IgD-negative memory B cell (primary cell): ENCODE results near the gene URM1. TPM values are rescaled to one million over a fixed set of nuclear protein-coding genes. Genes with fewer than 3 reads are reported as not detected.

ENCODE experiments used
- H3K27ac Mint-ChIP-seq, 3 donors: one replicate each; pipeline ENCODE4 v1.8.0; 2020 to 2022; ENCODE audit warnings: mild to moderate bottlenecking in 3 of 3, mixed read lengths in 3 of 3, moderate library complexity in 1 of 3
- H3K27me3 Mint-ChIP-seq: one replicate; pipeline ENCODE4 v1.8.0; 2021; ENCODE audit warnings: mixed read lengths
- H3K36me3 Mint-ChIP-seq: one replicate; pipeline ENCODE4 v1.8.0; 2020; ENCODE audit warnings: mild to moderate bottlenecking, mixed read lengths
- H3K4me1 Mint-ChIP-seq, 3 donors: one replicate each; pipeline ENCODE4 v1.8.0; 2020 to 2022; ENCODE audit warnings: mixed read lengths in 3 of 3, mild to moderate bottlenecking in 1 of 3
- H3K4me3 Mint-ChIP-seq, 4 donors: one replicate each; pipeline ENCODE4 v1.8.0; 2020 to 2022; ENCODE audit warnings: mild to moderate bottlenecking in 4 of 4, mixed read lengths in 4 of 4, moderate library complexity in 3 of 4
- H3K9me3 Mint-ChIP-seq, 3 donors: one replicate each; pipeline ENCODE4 v1.8.0; 2020 to 2021; ENCODE audit warnings: mixed read lengths in 3 of 3, mild to moderate bottlenecking in 1 of 3
- polyA plus RNA-seq: library from polyadenylated mRNA; unstranded; fragments of 300-500 nt; fragmentation: Illumina TruSeq; gene quantifications from one replicate; pipeline ENCODE4 v1.2.3, GENCODE V29; 2021

Gene URM1
- polyA plus RNA-seq, 1 donor from 2014 or later, result 53.9 TPM

DNA sequence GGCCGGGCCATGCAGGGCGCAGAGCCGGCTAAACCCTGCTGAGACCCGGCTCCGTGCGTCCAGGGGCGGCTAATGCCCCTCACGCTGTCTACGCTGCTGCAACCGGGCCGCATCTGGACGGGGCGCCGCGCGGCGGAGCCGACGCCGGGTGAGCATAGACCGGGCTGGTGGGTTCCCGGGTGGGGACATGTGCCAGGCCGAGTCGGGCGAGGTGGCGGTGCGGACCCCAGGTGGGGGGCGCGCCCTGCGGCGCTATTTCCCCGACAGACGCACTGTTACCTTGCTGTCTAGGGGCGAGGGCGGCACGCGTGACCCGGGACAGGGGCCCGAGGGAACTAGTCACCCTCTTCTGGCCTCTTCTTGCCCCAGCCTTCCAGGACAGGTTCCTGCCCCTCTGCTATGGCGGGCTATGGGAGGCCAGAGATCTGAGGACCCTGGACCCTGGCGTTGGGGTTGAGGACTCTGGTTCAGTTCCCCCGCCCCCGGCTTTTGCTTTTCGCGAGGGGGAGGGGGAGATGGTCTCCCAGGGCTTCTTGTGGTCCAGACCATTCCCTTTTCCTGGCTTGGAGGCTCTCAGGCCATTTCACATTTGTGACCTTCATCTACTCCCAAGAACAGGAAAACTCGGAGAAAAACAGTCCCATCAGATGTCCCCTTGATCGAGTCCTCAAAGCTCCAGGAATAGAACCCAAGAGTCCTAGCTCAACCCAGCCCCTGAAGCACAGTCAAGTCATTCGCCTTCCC is 30.3 kb upstream of the URM1 start:
- Mint-ChIP-seq H3K36me3 (peaks cover 3% of the 10 kb centered on the region), H3K4me3 (peak overlapping the region; percentile 80 to 98 (median 94)), H3K27ac (peak overlapping the region; percentile 37 to 83 (median 47)), H3K27me3 (no peaks in the 10 kb centered on the region), H3K9me3 (no peaks in the 10 kb centered on the region), H3K4me1 (peaks cover 4 to 9% (median 8%) of the 10 kb centered on the region in 3 donors)

DNA sequence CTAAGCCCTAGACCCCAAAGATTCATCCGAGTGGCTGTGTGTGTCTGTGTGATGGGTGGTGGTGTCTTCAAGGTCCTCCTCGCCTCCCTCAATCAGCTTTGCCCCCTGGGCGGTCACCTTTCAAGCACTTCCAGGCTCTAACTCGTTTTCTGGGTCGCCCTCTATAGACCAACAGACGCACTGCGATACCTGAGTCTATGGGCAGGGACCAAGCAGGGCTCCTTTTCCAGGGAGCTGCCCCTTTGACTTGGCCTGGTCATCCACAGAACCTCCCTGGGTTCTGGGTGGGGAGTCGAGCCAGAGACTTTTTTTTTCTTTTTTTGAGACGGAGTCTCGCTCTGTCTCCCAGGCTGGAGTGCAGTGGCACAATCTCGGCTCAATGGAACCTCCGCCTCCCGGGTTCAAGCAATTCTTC is 29.7 kb upstream of the URM1 start:
- H3K4me3 Mint-ChIP-seq, result peak overlapping the region; percentile 80 to 98 (median 94)
- peaks cover 3% of the 10 kb centered on the region for H3K36me3 Mint-ChIP-seq
- no peaks in the 10 kb centered on the region for H3K27me3 Mint-ChIP-seq
- H3K4me1 Mint-ChIP-seq, result peaks cover 4 to 9% (median 8%) of the 10 kb centered on the region in 3 donors
- H3K9me3 Mint-ChIP-seq, result no peaks in the 10 kb centered on the region
- H3K27ac Mint-ChIP-seq, result peak overlapping the region; percentile 37 to 83 (median 47)

DNA sequence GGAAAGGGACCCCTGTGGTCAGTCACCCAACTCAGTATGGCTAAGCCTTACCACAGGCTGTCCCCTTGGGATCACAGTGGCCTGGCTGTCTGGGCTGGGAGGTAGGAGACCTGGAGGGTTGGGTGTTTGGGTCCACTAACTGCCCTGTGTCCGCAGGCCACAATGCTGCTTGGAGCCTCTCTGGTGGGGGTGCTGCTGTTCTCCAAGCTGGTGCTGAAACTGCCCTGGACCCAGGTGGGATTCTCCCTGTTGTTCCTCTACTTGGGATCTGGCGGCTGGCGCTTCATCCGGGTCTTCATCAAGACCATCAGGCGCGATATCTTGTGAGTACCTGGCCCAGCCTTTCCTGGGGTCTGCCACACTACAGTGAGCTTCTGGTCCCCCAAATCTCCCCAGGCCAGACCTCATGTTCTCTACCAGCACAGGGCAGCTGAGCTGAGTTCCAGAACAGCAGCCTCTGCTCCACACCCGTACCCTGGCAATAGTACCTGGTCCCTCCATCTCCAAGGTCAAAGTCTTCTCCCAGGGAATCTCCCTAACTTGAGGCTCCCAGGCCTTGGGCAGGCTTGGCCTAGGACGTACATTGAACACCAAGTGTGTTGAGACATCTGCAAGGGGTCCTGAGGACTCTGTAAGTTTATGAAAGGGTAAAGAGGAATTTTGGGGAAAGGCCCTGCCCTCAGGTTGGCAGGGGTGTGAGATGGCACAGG is 28.0 kb upstream of the URM1 start:
- H3K4me3 Mint-ChIP-seq, result no peak overlapping the region
- H3K27ac Mint-ChIP-seq, result no peak overlapping the region
- H3K27me3 Mint-ChIP-seq, result no peaks in the 10 kb centered on the region
- peaks cover 3% of the 10 kb centered on the region for H3K36me3 Mint-ChIP-seq
- peaks cover 4 to 9% (median 8%) of the 10 kb centered on the region in 3 donors for H3K4me1 Mint-ChIP-seq
- no peaks in the 10 kb centered on the region for H3K9me3 Mint-ChIP-seq

DNA sequence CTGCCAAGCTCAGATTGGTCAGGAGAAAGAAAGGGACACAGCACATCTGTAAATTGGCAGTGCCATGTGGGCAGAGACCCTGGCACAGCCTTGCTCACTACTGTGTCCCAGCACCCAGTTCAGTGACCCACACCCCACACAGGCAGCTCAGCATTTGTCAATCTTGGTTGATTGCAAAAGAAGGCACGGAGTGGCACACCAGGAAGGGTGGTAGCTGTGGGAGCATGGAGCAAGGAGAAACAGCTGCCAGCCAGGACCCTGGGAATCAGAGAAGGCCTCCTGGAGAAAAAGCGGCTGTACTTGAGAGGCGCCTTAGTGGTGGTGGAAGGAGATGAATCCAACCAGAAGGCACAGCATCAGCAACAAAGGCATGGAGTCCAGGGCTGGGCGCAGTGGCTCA is 27.3 kb upstream of the URM1 start:
- Mint-ChIP-seq H3K4me3 (no peak overlapping the region), H3K4me1 (peaks cover 4 to 9% (median 8%) of the 10 kb centered on the region in 3 donors), H3K36me3 (peaks cover 3% of the 10 kb centered on the region), H3K27me3 (no peaks in the 10 kb centered on the region), H3K27ac (no peak overlapping the region), H3K9me3 (no peaks in the 10 kb centered on the region)

DNA sequence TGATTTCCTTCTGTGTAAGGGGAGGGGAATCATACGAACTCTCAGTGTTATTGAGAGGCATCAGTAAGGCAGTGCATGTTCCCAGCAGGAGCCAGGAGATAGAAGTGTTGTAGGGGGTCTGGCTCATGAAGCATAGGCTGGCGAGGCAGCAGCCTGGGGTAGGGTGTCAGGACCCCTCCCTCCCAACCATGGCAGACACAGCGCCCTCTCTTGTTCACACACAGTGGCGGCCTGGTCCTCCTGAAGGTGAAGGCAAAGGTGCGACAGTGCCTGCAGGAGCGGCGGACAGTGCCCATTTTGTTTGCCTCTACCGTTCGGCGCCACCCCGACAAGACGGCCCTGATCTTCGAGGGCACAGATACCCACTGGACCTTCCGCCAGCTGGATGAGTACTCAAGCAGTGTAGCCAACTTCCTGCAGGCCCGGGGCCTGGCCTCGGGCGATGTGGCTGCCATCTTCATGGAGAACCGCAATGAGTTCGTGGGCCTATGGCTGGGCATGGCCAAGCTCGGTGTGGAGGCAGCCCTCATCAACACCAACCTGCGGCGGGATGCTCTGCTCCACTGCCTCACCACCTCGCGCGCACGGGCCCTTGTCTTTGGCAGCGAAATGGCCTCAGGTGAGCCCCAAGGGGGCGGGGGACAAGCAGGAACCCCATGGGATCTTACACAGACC is 26.1 kb upstream of the URM1 start:
- H3K4me1 Mint-ChIP-seq, result peaks cover 4 to 5% (median 4%) of the 10 kb centered on the region in 3 donors
- no peak overlapping the region for H3K4me3 Mint-ChIP-seq
- peaks cover 5% of the 10 kb centered on the region for H3K36me3 Mint-ChIP-seq
- H3K27ac Mint-ChIP-seq, result no peak overlapping the region
- H3K9me3 Mint-ChIP-seq, result no peaks in the 10 kb centered on the region
- H3K27me3 Mint-ChIP-seq, result no peaks in the 10 kb centered on the region

DNA sequence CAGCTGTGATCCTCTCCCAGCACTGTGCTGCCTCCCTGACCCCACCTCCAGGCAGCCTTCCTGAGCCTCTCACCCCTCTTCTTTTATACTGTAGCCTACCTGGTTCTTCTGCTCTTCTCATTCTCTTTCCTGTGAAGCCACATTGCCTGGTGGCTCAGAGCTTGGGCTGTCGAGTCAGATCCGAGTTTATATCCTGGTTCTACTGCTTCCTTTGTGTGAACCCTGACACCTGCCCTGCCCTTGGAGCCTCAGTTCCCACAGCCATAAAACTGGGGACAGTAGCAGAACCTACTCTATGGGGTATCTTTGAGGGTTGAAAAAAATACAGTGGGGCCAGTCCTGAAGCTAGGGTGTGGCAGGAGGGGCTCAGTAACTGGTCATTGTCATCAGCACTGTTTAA is 22.0 kb upstream of the URM1 start:
- Mint-ChIP-seq H3K4me3 (no peak overlapping the region), H3K36me3 (peaks cover 2% of the 10 kb centered on the region), H3K4me1 (no peaks in the 10 kb centered on the region), H3K27me3 (no peaks in the 10 kb centered on the region), H3K9me3 (no peaks in the 10 kb centered on the region), H3K27ac (no peak overlapping the region)

DNA sequence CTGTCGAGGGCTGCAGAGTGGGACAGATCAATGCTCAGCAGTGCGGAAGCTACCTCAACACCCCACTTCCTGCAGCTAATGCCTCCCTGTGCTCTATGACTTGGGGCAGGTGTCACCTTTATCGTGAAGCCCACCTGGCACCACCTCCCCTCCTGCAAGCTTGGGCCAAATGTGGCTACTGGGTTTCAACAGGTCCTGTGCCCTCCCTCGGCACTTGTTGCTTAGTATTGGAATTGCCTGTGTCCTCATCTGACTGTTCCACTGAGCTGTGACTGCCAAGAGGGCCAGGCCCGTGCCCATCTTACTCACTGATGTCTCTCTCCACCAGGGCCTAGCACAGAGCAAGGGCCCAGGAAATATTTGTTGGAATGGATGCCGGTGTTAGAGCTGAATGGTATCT is 21.4 kb upstream of the URM1 start:
- Mint-ChIP-seq H3K27ac (no peak overlapping the region), H3K9me3 (no peaks in the 10 kb centered on the region), H3K36me3 (peaks cover 2% of the 10 kb centered on the region), H3K4me3 (no peak overlapping the region), H3K27me3 (no peaks in the 10 kb centered on the region), H3K4me1 (no peaks in the 10 kb centered on the region)

DNA sequence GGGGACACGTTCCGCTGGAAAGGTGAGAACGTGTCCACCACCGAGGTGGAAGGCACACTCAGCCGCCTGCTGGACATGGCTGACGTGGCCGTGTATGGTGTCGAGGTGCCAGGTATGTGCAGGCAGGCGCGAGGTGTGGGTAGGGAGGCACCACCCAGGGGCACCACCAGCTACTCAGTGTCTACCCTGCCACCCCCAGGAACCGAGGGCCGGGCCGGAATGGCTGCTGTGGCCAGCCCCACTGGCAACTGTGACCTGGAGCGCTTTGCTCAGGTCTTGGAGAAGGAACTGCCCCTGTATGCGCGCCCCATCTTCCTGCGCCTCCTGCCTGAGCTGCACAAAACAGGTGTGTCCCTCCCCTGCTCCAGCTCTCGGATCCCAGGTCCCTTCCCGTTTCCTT is 15.7 kb upstream of the URM1 start:
- Mint-ChIP-seq H3K4me3 (no peak overlapping the region), H3K27me3 (no peaks in the 10 kb centered on the region), H3K27ac (no peak overlapping the region)

DNA sequence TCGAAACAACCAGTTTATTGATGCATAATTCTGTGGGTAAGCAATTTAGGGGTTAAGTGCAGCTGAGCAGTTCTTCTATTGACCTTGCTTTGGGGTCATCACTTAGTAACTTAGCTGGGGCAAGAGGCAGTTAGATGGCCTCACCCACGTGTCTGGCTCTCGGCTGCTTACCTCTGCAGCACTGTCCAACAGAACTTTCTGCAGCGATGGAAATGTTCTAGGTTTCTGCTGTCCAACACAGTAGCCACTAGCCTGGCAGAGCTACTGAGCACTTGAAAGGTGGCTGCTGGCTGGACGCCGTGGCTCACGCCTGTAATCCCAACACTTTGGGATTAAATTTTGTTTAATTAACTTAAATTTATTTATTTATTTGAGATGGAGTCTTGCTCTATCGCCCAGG is 13.1 kb upstream of the URM1 start:
- no peak overlapping the region for H3K27ac Mint-ChIP-seq
- no peaks in the 10 kb centered on the region for H3K9me3 Mint-ChIP-seq
- peaks cover 0 to 4% (median 0%) of the 10 kb centered on the region in 3 donors for H3K4me1 Mint-ChIP-seq
- peaks cover 8% of the 10 kb centered on the region for H3K36me3 Mint-ChIP-seq
- H3K4me3 Mint-ChIP-seq, result no peak overlapping the region
- no peaks in the 10 kb centered on the region for H3K27me3 Mint-ChIP-seq

More for the DNA sequence above, 15.7 kb upstream of the URM1 start:
- H3K4me1 Mint-ChIP-seq, result no peaks in the 10 kb centered on the region
- peaks cover 8% of the 10 kb centered on the region for H3K36me3 Mint-ChIP-seq
- no peaks in the 10 kb centered on the region for H3K9me3 Mint-ChIP-seq

DNA sequence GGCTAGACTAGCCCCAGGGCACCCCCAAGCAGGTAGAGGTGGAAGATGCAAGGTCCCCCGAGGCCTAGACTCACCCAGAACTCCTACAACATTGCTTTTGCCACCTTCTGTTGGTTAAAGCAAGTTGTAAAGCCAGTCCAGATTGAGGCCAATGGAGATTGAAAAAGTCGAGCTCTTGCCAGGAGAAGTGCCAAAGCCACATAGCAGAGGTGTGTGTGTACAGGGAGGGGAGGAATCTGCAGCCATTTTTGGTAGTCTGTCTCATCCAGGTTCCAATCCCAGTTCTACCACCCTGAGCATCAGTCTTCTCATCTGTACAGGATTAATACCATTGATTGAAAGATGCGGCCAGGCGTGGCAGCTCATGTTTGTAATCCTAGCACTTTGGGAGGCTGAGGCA is 12.3 kb upstream of the URM1 start:
- Mint-ChIP-seq H3K4me1 (peaks cover 0 to 4% (median 0%) of the 10 kb centered on the region in 3 donors), H3K9me3 (no peaks in the 10 kb centered on the region), H3K4me3 (no peak overlapping the region), H3K27me3 (no peaks in the 10 kb centered on the region), H3K27ac (peak overlapping the region in 1 of 3 donors; percentile 35), H3K36me3 (peaks cover 8% of the 10 kb centered on the region)

DNA sequence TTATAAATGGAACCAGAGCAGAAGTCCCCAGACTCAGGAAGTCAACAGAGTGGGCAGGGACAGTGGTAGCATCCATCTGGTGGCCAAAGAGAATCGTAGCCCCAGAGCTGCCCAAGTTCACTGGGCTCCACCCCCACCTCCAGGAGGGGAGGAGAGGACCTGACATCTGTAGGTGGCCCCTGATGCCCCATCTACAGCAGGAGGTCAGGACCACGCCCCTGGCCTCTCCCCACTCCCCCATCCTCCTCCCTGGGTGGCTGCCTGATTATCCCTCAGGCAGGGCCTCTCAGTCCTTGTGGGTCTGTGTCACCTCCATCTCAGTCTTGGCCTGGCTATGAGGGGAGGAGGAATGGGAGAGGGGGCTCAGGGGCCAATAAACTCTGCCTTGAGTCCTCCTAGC is 10.3 kb upstream of the URM1 start:
- no peak overlapping the region for H3K27ac Mint-ChIP-seq
- H3K36me3 Mint-ChIP-seq, result peaks cover 6% of the 10 kb centered on the region
- H3K9me3 Mint-ChIP-seq, result no peaks in the 10 kb centered on the region
- no peak overlapping the region for H3K4me3 Mint-ChIP-seq
- H3K27me3 Mint-ChIP-seq, result no peaks in the 10 kb centered on the region
- H3K4me1 Mint-ChIP-seq, result peaks cover 0 to 4% (median 2%) of the 10 kb centered on the region in 3 donors

DNA sequence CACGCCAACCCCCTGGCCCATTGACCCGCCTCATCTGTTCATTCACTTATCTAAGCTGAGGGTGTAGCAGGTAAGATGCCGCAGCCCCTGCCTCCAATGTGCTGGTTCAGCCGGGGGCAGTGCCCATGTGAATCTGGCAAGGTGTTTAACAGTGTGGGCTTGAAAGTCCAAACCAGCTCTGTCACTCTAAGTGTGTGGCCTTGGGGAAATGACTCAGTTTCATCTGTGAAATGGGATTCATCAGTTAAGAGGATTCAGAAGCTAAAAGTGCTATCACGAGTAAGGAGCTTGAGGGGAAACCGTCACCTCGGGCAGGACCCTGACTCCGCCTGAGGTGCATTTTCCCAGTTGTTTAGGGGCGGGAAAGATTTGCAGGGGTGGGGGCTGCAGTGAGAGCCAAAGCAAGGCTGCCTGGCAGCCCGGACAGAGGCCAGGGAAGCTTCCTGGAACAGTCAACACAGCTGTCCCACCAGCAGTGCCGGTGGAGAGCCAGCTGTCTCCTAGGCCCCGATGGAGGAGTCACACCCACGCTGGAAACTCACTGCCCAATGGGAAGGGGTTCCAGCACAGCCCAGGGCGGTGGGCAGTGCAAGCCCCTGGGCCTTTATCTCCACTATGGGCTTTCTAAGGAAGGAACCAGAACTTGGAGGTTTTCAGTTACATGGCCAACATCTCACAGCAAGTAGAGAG is 9.7 kb upstream of the URM1 start:
- peaks cover 2% of the 10 kb centered on the region for H3K36me3 Mint-ChIP-seq
- H3K27me3 Mint-ChIP-seq, result no peaks in the 10 kb centered on the region
- peak overlapping the region; percentile 9 to 91 (median 71) for H3K4me3 Mint-ChIP-seq
- H3K4me1 Mint-ChIP-seq, result peaks cover 0 to 4% (median 2%) of the 10 kb centered on the region in 3 donors
- no peaks in the 10 kb centered on the region for H3K9me3 Mint-ChIP-seq
- H3K27ac Mint-ChIP-seq, result peak overlapping the region in 1 of 3 donors; percentile 73

DNA sequence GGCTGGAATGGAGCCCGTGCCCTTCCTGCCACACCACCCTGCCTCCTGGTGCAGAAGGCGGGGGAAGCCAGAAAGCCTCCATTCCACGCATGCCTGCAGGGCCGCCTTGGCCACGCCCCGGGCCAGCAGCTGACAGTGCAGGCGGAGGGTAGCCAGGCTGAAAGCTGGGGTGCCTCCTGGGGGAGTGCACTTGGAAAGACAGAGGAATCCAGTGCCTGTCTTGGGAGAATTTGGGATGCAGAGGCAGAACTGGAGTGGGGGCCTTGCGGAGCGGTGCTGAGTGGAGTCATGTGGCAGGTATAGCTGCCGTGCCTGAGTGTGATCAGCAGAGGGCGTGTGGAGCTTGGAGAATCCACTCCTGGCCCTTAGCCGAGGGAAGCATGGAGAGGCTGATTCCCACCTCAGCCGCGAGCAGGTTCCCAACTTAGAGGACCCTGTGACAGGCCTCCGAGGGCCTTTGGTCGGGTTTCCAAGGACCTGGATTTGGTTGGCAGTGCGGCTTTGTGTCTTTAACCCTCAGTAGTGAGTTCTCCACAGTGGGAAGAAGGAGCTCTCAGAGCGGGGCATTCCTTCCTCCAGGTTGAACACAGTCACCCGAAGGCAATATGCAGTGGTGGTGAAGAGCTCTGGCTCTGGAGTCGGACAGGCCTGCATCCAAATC is 9.1 kb upstream of the URM1 start:
- Mint-ChIP-seq H3K4me1 (peaks cover 0 to 4% (median 2%) of the 10 kb centered on the region in 3 donors), H3K4me3 (peak overlapping the region; percentile 62 to 91 (median 74)), H3K36me3 (peaks cover 2% of the 10 kb centered on the region), H3K27ac (no peak overlapping the region), H3K27me3 (peaks cover 3% of the 10 kb centered on the region), H3K9me3 (no peaks in the 10 kb centered on the region)

DNA sequence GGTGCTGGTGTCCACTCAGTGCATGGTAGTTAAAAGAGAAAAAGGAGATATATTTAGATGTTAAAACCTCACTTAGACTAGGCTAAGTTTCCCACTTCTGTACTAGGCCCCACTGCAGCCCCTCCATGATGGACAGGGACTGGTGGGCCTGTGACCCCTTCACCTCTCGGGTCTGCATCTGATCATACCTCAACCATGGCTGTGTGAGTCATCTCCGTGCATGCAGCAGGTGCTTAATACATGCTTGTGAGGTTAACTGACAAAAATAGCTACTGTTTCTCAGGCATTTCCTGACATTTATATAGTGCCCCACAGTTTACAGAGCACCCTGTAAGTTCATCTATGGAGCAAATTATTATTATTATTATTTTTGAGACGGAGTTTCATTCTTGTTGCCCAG is 8.4 kb upstream of the URM1 start:
- Mint-ChIP-seq H3K36me3 (no peaks in the 10 kb centered on the region), H3K27me3 (peaks cover 4% of the 10 kb centered on the region), H3K9me3 (no peaks in the 10 kb centered on the region), H3K4me3 (peak overlapping the region in 2 of 4 donors; percentile 8 to 38), H3K4me1 (peaks cover 0 to 4% (median 2%) of the 10 kb centered on the region in 3 donors), H3K27ac (no peak overlapping the region)
